ENCODE measurements around the gene MYH11.

DNA sequence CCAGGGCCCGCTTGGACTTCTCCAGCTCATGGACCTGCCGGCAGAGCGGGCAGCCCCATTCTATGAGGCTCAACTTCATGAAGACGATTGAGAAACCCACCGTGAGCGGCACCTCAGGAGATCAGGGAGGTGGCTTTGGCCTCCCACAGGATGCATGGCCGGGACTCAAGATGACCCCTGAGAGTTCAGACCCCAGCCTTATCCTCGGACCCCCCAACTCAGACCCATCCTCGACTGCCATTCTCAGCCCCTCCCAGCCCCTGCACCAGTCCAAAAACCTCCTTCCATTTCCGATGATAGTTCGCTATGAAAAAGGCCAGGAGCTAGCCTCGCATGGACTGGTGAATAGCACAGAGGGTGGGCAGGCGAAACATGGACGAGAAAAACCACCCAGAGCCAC, 135.8 kb downstream of the MYH11 start:
- TF ChIP-seq, protein P1, sequence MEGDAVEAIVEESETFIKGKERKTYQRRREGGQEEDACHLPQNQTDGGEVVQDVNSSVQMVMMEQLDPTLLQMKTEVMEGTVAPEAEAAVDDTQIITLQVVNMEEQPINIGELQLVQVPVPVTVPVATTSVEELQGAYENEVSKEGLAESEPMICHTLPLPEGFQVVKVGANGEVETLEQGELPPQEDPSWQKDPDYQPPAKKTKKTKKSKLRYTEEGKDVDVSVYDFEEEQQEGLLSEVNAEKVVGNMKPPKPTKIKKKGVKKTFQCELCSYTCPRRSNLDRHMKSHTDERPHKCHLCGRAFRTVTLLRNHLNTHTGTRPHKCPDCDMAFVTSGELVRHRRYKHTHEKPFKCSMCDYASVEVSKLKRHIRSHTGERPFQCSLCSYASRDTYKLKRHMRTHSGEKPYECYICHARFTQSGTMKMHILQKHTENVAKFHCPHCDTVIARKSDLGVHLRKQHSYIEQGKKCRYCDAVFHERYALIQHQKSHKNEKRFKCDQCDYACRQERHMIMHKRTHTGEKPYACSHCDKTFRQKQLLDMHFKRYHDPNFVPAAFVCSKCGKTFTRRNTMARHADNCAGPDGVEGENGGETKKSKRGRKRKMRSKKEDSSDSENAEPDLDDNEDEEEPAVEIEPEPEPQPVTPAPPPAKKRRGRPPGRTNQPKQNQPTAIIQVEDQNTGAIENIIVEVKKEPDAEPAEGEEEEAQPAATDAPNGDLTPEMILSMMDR (conservative IDR thresholded peaks at IDR 0.05; ENCODE audit: low read depth in 2 of 2): no peak
- TF ChIP-seq EZH2 (IDR thresholded peaks at IDR 0.05; ENCODE audit: low read depth, unreplicated experiment) (no peak), CREB1 (CRISPR knock-in tag; IDR thresholded peaks at IDR 0.05; ENCODE audit: low read depth) (no peak), POLR2AphosphoS5 (IDR thresholded peaks at IDR 0.05; ENCODE audit: low read depth) (no peak)
- TF ChIP-seq, protein P2, sequence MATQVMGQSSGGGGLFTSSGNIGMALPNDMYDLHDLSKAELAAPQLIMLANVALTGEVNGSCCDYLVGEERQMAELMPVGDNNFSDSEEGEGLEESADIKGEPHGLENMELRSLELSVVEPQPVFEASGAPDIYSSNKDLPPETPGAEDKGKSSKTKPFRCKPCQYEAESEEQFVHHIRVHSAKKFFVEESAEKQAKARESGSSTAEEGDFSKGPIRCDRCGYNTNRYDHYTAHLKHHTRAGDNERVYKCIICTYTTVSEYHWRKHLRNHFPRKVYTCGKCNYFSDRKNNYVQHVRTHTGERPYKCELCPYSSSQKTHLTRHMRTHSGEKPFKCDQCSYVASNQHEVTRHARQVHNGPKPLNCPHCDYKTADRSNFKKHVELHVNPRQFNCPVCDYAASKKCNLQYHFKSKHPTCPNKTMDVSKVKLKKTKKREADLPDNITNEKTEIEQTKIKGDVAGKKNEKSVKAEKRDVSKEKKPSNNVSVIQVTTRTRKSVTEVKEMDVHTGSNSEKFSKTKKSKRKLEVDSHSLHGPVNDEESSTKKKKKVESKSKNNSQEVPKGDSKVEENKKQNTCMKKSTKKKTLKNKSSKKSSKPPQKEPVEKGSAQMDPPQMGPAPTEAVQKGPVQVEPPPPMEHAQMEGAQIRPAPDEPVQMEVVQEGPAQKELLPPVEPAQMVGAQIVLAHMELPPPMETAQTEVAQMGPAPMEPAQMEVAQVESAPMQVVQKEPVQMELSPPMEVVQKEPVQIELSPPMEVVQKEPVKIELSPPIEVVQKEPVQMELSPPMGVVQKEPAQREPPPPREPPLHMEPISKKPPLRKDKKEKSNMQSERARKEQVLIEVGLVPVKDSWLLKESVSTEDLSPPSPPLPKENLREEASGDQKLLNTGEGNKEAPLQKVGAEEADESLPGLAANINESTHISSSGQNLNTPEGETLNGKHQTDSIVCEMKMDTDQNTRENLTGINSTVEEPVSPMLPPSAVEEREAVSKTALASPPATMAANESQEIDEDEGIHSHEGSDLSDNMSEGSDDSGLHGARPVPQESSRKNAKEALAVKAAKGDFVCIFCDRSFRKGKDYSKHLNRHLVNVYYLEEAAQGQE (IDR thresholded peaks at IDR 0.05; ENCODE audit: unreplicated experiment): no peak
- TF ChIP-seq, protein P3, sequence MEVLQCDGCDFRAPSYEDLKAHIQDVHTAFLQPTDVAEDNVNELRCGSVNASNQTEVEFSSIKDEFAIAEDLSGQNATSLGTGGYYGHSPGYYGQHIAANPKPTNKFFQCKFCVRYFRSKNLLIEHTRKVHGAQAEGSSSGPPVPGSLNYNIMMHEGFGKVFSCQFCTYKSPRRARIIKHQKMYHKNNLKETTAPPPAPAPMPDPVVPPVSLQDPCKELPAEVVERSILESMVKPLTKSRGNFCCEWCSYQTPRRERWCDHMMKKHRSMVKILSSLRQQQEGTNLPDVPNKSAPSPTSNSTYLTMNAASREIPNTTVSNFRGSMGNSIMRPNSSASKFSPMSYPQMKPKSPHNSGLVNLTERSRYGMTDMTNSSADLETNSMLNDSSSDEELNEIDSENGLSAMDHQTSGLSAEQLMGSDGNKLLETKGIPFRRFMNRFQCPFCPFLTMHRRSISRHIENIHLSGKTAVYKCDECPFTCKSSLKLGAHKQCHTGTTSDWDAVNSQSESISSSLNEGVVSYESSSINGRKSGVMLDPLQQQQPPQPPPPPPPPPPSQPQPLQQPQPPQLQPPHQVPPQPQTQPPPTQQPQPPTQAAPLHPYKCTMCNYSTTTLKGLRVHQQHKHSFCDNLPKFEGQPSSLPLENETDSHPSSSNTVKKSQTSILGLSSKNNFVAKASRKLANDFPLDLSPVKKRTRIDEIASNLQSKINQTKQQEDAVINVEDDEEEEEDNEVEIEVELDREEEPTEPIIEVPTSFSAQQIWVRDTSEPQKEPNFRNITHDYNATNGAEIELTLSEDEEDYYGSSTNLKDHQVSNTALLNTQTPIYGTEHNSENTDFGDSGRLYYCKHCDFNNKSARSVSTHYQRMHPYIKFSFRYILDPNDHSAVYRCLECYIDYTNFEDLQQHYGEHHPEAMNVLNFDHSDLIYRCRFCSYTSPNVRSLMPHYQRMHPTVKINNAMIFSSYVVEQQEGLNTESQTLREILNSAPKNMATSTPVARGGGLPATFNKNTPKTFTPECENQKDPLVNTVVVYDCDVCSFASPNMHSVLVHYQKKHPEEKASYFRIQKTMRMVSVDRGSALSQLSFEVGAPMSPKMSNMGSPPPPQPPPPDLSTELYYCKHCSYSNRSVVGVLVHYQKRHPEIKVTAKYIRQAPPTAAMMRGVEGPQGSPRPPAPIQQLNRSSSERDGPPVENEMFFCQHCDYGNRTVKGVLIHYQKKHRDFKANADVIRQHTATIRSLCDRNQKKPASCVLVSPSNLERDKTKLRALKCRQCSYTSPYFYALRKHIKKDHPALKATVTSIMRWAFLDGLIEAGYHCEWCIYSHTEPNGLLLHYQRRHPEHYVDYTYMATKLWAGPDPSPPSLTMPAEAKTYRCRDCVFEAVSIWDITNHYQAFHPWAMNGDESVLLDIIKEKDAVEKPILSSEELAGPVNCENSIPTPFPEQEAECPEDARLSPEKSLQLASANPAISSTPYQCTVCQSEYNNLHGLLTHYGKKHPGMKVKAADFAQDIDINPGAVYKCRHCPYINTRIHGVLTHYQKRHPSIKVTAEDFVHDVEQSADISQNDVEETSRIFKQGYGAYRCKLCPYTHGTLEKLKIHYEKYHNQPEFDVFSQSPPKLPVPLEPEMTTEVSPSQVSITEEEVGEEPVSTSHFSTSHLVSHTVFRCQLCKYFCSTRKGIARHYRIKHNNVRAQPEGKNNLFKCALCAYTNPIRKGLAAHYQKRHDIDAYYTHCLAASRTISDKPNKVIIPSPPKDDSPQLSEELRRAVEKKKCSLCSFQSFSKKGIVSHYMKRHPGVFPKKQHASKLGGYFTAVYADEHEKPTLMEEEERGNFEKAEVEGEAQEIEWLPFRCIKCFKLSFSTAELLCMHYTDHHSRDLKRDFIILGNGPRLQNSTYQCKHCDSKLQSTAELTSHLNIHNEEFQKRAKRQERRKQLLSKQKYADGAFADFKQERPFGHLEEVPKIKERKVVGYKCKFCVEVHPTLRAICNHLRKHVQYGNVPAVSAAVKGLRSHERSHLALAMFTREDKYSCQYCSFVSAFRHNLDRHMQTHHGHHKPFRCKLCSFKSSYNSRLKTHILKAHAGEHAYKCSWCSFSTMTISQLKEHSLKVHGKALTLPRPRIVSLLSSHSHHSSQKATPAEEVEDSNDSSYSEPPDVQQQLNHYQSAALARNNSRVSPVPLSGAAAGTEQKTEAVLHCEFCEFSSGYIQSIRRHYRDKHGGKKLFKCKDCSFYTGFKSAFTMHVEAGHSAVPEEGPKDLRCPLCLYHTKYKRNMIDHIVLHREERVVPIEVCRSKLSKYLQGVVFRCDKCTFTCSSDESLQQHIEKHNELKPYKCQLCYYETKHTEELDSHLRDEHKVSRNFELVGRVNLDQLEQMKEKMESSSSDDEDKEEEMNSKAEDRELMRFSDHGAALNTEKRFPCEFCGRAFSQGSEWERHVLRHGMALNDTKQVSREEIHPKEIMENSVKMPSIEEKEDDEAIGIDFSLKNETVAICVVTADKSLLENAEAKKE (CRISPR knock-in tag; IDR thresholded peaks at IDR 0.05): no peak
